Ovary (tissue), 3 donors: ENCODE data around the gene AGPAT4.

Source experiments
- CTCF ChIP-seq, 3 donors: fragments of 450-650 bp in 2 of 3; fragments of 200-600 bp in 1 of 3; IDR thresholded peaks; one replicate each; pipeline versions ENCODE4 v1.5.1 to v1.8.0; 2016 to 2022; ENCODE audit warnings: antibody characterized with exemption in 3 of 3, mild to moderate bottlenecking in 1 of 3
- EP300 ChIP-seq: sonication (generic); formaldehyde crosslinking; IDR thresholded peaks from one replicate; pipeline ENCODE4 v1.6.1; 2017; ENCODE audit warnings: antibody characterized with exemption
- POLR2A ChIP-seq: fragments of 450-650 bp; IDR thresholded peaks from one replicate; pipeline ENCODE4 v1.6.1; 2017; ENCODE audit warnings: antibody characterized with exemption, mild to moderate bottlenecking, moderate library complexity
- donor health status: DM: no; HTN: no; CAD: no.

- TF ChIP-seq CTCF (IDR thresholded peaks at IDR 0.05) (no peak), POLR2A (no peak), EP300 (no peak)
Measured at GRCh38 chr6:161266513-161267230, 7.2 kb downstream of the AGPAT4 start.
